Transverse colon (tissue), 4 donors: Measurements from ENCODE around the gene RRP1B. TPM values are rescaled to one million over a fixed set of nuclear protein-coding genes. Genes with fewer than 3 reads are reported as not detected.
A peak's percentile ranks its signal among the peaks of the same experiment; 100 is the strongest.

Source experiments
- DNase-seq: peaks from one replicate; pipeline ENCODE4 v3.0.0-alpha.2; 2019
- H3K27ac ChIP-seq, 4 donors: fragments of 200-600 bp; sonication (generic); 2 replicates each; pipeline ENCODE4 v1.5.1; 2016 to 2018; ENCODE audit warnings: inconsistent platforms in 4 of 4
- H3K27me3 ChIP-seq: fragments of 200-600 bp; sonication (generic); 2 replicates; pipeline ENCODE4 v1.5.1; 2017; ENCODE audit warnings: inconsistent platforms
- H3K36me3 ChIP-seq, 4 donors: fragments of 200-600 bp; sonication (generic); 2 replicates each; pipeline ENCODE4 v1.5.1; 2017 to 2019; ENCODE audit warnings: inconsistent platforms in 4 of 4
- H3K4me1 ChIP-seq, 4 donors: fragments of 200-600 bp; sonication (generic); 2 replicates each; pipeline ENCODE4 v1.5.1; 2017 to 2020; ENCODE audit warnings: inconsistent platforms in 4 of 4
- H3K4me3 ChIP-seq, 4 donors: fragments of 200-600 bp; sonication (generic); 1 replicate in 1 of 4; 2 replicates in 3 of 4; pipeline versions ENCODE4 v1.5.1 to v1.6.1; 2017 to 2019; ENCODE audit warnings: inconsistent platforms in 4 of 4
- H3K9me3 ChIP-seq, 2 donors: fragments of 200-600 bp; sonication (generic); 2 replicates each; pipeline ENCODE4 v1.5.1; 2017 to 2019; ENCODE audit warnings: inconsistent platforms in 2 of 2
- EP300 ChIP-seq: sonication (generic); formaldehyde crosslinking; IDR thresholded peaks from one replicate; pipeline ENCODE4 v1.6.1; 2017; ENCODE audit warnings: antibody characterized with exemption, low read depth
- POLR2A ChIP-seq: fragments of 450-650 bp; IDR thresholded peaks from one replicate; pipeline ENCODE4 v1.6.1; 2016; ENCODE audit warnings: antibody characterized with exemption, mild to moderate bottlenecking, moderate library complexity
- POLR2AphosphoS5 ChIP-seq, 3 donors: sonication (generic); formaldehyde crosslinking; IDR thresholded peaks; one replicate each; pipeline ENCODE4 v1.6.1; 2016; ENCODE audit warnings: antibody characterized with exemption in 3 of 3
- WGBS, 2 donors: methylation state at CpG; one replicate each; pipeline ENCODE4 v1.1.5; 2018; ENCODE audit warnings: low coverage in 1 of 2; 5-methylcytosine and 5-hydroxymethylcytosine counted together
- in situ Hi-C, 4 donors: fragments of 200-750 bp; cut with MboI; loops; one replicate each; pipeline versions ENCODE4 v1.15.0 to v1.15.1; 2017; ENCODE audit warnings: low sequenced_read_pairs in 3 of 4, low pct_ligation_motif_present in 1 of 4, low pct_unique_long_range_greater_than_20kb in 1 of 4
- intact Hi-C: fragments of 100-400 bp; cut with DNase I; formaldehyde crosslinking; loops from one replicate; pipeline ENCODE4 v1.15.1; 2023; ENCODE audit warnings: low total_unique reads
- total RNA-seq, 4 donors: library from RNA; depleted of rRNA; stranded (reverse); fragments of >200 nt; gene quantifications; one replicate each; pipeline ENCODE4 v1.1.0, GENCODE V29; 2016
- TF ChIP-seq, protein P1 (sequence below), 5 experiments: fragments of 200-600 bp in 3 of 5; fragments of 450-650 bp in 2 of 5; sonication (generic) in 3 of 5; IDR thresholded peaks; 1 replicate in 2 of 5; 2 replicates in 3 of 5; pipeline ENCODE4 v1.5.1; 2016 to 2017; ENCODE audit warnings: antibody characterized with exemption in 5 of 5, inconsistent platforms in 3 of 5, mild to moderate bottlenecking in 2 of 5, moderate library complexity in 1 of 5

The RRP1B gene
- total RNA-seq, 4 donors from 2014 or later, result 6.0 to 15.4 (median 12.0) TPM

GRCh38 chr21:43736224-43736883 is 77.0 kb downstream of the RRP1B start:
- DNase-seq, result no peak
- intact Hi-C loops, result no loop called here
- no peak overlapping the region for H3K27ac ChIP-seq

GRCh38 chr21:43737158-43737950 is 78.0 kb downstream of the RRP1B start:
- intact Hi-C loops (no loop called here), in situ Hi-C loops (no loop called here)
- H3K4me3 ChIP-seq, result no peak overlapping the region
- 91 to 100% methylated on average over 2 to 35 of the region's 35 CpGs for WGBS, 2 donors
- H3K9me3 ChIP-seq, result no peaks in the 10 kb centered on the region
- no peaks in the 10 kb centered on the region for H3K36me3 ChIP-seq
- H3K27ac ChIP-seq, result peak overlapping the region in 2 of 4 donors; percentile 2 to 16
- H3K27me3 ChIP-seq, result no peaks in the 10 kb centered on the region
- TF ChIP-seq POLR2A (no peak), EP300 (no peak), POLR2AphosphoS5 (IDR thresholded peaks at IDR 0.05) (no peak)
- TF ChIP-seq, protein P1, sequence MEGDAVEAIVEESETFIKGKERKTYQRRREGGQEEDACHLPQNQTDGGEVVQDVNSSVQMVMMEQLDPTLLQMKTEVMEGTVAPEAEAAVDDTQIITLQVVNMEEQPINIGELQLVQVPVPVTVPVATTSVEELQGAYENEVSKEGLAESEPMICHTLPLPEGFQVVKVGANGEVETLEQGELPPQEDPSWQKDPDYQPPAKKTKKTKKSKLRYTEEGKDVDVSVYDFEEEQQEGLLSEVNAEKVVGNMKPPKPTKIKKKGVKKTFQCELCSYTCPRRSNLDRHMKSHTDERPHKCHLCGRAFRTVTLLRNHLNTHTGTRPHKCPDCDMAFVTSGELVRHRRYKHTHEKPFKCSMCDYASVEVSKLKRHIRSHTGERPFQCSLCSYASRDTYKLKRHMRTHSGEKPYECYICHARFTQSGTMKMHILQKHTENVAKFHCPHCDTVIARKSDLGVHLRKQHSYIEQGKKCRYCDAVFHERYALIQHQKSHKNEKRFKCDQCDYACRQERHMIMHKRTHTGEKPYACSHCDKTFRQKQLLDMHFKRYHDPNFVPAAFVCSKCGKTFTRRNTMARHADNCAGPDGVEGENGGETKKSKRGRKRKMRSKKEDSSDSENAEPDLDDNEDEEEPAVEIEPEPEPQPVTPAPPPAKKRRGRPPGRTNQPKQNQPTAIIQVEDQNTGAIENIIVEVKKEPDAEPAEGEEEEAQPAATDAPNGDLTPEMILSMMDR (IDR thresholded peaks at IDR 0.05), result no peak
- DNase-seq, result no peak
- peaks cover 14 to 27% (median 22%) of the 10 kb centered on the region in 4 donors for H3K4me1 ChIP-seq

More at GRCh38 chr21:43736224-43736883, 77.0 kb downstream of the RRP1B start:
- WGBS, 2 donors, result 93 to 94% methylated on average over 7 to 24 of the region's 25 CpGs
- Histone ChIP-seq H3K4me3 (no peak overlapping the region), H3K27me3 (no peaks in the 10 kb centered on the region), H3K4me1 (peaks cover 20 to 37% (median 32%) of the 10 kb centered on the region in 4 donors), H3K36me3 (no peaks in the 10 kb centered on the region), H3K9me3 (no peaks in the 10 kb centered on the region)
- TF ChIP-seq POLR2A (no peak), EP300 (no peak), POLR2AphosphoS5 (IDR thresholded peaks at IDR 0.05) (no peak)
- TF ChIP-seq, protein P1 (IDR thresholded peaks at IDR 0.05), result no peak
- in situ Hi-C loops, result no loop called here

DNA sequence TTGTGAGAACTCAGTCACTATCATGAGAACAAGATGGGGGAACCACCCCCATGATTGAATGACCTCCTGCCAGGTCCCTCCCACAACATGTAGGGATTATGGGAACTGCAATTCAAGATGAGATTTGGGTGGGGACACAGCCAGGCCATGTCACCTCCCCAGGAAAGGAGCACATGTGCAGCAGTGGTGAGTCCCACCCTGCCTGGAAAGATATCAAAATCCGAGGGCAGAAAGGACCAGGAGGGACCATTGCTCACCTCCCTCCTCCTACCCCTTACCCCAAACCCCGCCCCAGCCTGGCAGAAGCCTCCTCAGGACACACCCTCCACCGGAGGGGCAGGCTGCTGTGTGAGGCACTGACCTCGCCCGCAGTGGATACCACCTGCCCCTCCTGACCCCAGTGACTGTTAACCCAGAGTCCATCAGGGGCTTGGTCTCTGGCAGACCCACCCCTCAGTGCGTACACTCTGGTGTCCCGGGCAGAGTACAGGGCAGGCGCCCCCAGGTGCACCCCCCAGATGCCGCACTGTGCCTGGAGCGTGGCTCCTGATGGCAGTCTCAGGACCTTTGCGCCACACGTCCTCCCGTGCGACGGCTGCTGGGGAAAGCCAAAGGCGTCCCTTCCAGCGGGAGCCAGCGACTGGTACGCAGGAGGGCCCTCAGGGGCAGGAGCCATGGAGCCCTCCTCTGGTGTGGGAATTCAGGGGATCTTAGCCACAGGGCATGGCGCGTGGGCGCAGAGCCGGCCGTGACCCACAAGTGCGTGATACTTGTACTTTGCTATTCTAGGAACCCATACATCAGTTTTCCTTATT is 80.5 kb downstream of the RRP1B start:
- in situ Hi-C loops (no loop called here), intact Hi-C loops (no loop called here)
- TF ChIP-seq, protein P1 (IDR thresholded peaks at IDR 0.05), result no peak
- TF ChIP-seq POLR2A (no peak), EP300 (no peak), POLR2AphosphoS5 (IDR thresholded peaks at IDR 0.05) (no peak)
- peak overlapping the region; percentile 54 to 75 (median 68) for H3K27ac ChIP-seq
- H3K9me3 ChIP-seq, result no peaks in the 10 kb centered on the region
- 82 to 91% methylated on average over 6 to 25 of the region's 25 CpGs for WGBS, 2 donors
- H3K4me3 ChIP-seq, result no peak overlapping the region
- DNase-seq, result no peak
- H3K4me1 ChIP-seq, result peaks cover 0 to 4% (median under 1%) of the 10 kb centered on the region in 4 donors
- no peaks in the 10 kb centered on the region for H3K36me3 ChIP-seq
- H3K27me3 ChIP-seq, result no peaks in the 10 kb centered on the region
